Common myeloid progenitor, CD34-positive (primary cell): ENCODE measurements around the gene RNASE12.
"Not testable (repeated sequence)": the region's sequence is repeated elsewhere in the genome, so short reads cannot be mapped to it uniquely, and the experiment has no call there.

ENCODE experiments used
- CTCF ChIA-PET: fragments of 350-600 bp; sonication (Branson Sonifier 250); formaldehyde crosslinking; loops from one replicate; lab custom pipeline; 2021; ENCODE audit warnings: antibody characterized with exemption; lab: Charles Lee
- POLR2A ChIA-PET: fragments of 350-600 bp; sonication (Branson Sonifier 250); formaldehyde crosslinking; loops from one replicate; lab custom pipeline; 2021; ENCODE audit warnings: antibody characterized with exemption; lab: Charles Lee
- DNase-seq, 3 donors: peaks; one replicate each; pipeline versions ENCODE4 v3.0.0 to v3.0.0-alpha.2; 2013
- H3K27ac ChIP-seq, 2 experiments: 1 replicate in 1 of 2; 2 replicates in 1 of 2; pipeline ENCODE4 v1.7.0; 2013; ENCODE audit warnings: inconsistent platforms in 2 of 2, low read length in 2 of 2, mild to moderate bottlenecking in 2 of 2, low read depth in 1 of 2, moderate library complexity in 1 of 2; ENCODE audit not compliant: severe bottlenecking in 2 of 2, insufficient read depth in 1 of 2, poor library complexity in 1 of 2
- H3K27me3 ChIP-seq, 5 experiments: replicated peaks in 2 of 5; 1 replicate in 3 of 5; 2 replicates in 2 of 5; pipeline versions ENCODE4 v1.6.1 to v1.7.0; 2013; ENCODE audit warnings: low read length in 4 of 5, mild to moderate bottlenecking in 2 of 5, moderate library complexity in 2 of 5, inconsistent platforms in 1 of 5; ENCODE audit not compliant: insufficient read depth in 5 of 5, control insufficient read depth in 4 of 5
- H3K36me3 ChIP-seq, 4 experiments: 1 replicate in 2 of 4; 2 replicates in 2 of 4; pipeline versions ENCODE4 v1.6.1 to v1.7.0; 2013; ENCODE audit warnings: low read length in 3 of 4, control low read depth in 1 of 4, mild to moderate bottlenecking in 1 of 4; ENCODE audit not compliant: control insufficient read depth in 4 of 4, insufficient read depth in 4 of 4
- H3K4me1 ChIP-seq, 4 experiments: 1 replicate in 3 of 4; 2 replicates in 1 of 4; pipeline versions ENCODE4 v1.6.1 to v1.7.1; 2013; ENCODE audit warnings: low read length in 3 of 4, mild to moderate bottlenecking in 3 of 4, control low read depth in 1 of 4, inconsistent platforms in 1 of 4, moderate library complexity in 1 of 4; ENCODE audit not compliant: control insufficient read depth in 4 of 4, insufficient read depth in 4 of 4; ENCODE audit errors: control extremely low read depth in 1 of 4
- H3K4me3 ChIP-seq, 7 experiments: 1 replicate in 4 of 7; 2 replicates in 3 of 7; pipeline versions ENCODE4 v1.5.1 to v1.7.0; 2013; ENCODE audit warnings: mild to moderate bottlenecking in 7 of 7, low read length in 6 of 7, moderate library complexity in 6 of 7, inconsistent platforms in 2 of 7, low read depth in 2 of 7, control low read depth in 1 of 7; ENCODE audit not compliant: insufficient read depth in 4 of 7, control insufficient read depth in 1 of 7; ENCODE audit errors: extremely low read depth in 1 of 7
- H3K9me3 ChIP-seq, 5 experiments: 1 replicate in 4 of 5; 2 replicates in 1 of 5; pipeline versions ENCODE4 v1.6.1 to v1.7.1; 2013; ENCODE audit warnings: low read length in 4 of 5, mild to moderate bottlenecking in 2 of 5, inconsistent platforms in 1 of 5, low read depth in 1 of 5, moderate library complexity in 1 of 5; ENCODE audit not compliant: control insufficient read depth in 4 of 5, insufficient read depth in 2 of 5; ENCODE audit errors: control extremely low read depth in 1 of 5
- WGBS: methylation state at CpG from one replicate; pipeline ENCODE4 v1.1.5; 2013; ENCODE audit not compliant: insufficient coverage; 5-methylcytosine and 5-hydroxymethylcytosine counted together

RNASE12 gene

DNA sequence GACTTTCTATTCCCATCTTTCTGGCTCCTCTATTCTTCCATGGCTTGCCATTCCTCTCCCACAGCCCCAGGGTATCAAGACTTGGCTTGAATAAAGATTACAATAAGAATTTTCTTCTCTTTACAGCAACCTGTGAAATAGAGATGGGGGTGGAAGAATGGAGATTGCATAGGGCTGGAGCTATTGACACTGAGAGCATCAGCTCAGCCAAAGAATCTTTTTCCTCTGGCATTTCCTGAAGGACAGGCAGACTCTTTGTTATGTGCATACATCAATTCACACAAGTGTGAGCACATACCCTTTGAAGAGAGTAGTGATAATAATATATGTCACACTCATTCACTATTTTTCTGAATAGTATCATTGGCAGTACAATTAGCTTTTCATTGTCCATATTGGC, 8.0 kb downstream of the RNASE12 start:
- H3K27me3 ChIP-seq = no peaks in the 10 kb centered on the region
- POLR2A ChIA-PET = no interaction called here
- no peaks in the 10 kb centered on the region for H3K36me3 ChIP-seq
- H3K9me3 ChIP-seq = peaks cover 0 to 2% (median 0%) of the 10 kb centered on the region in 5 experiments
- H3K4me3 ChIP-seq = no peak overlapping the region
- no peak for DNase-seq
- CTCF ChIA-PET = interaction anchor here (1.4 kb wide), 1 partner anchor 24 kb away, joined by 4 read pairs; no protein-coding TSS in a partner anchor
- peaks cover 2 to 24% (median 19%) of the 10 kb centered on the region in 4 experiments for H3K4me1 ChIP-seq
- no peak overlapping the region for H3K27ac ChIP-seq

DNA sequence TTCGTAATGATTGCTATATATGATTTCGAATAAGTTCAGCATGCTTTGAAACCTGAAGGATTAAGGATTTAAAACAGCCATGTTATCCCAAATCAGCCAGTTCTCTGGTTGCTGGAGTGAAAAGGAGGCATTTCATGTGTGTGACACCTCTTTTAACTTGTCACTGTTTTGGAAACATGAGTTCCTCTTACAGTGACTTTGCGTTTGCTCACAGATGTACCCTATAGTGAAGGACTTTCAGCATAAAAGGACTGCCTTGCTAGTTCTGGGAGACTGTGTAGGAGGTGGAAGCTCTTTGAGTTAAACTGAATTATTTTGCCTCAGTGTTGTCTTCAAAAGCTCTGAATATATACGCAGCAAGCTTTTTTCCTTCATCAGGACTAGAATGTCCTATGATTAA, 10.9 kb downstream of the RNASE12 start:
- H3K4me1 ChIP-seq = peaks cover 2 to 24% (median 19%) of the 10 kb centered on the region in 4 experiments
- ChIA-PET POLR2A (no interaction called here), CTCF (interaction anchor here (0.6 to 1.3 kb wide), 5 partner anchors 10 to 253 kb away, joined by 3 to 4 read pairs (median 3); partner anchors contain the start of gene RNASE12)
- peak; percentile 19 to 71 (median 60) for DNase-seq
- peak overlapping the region in 1 of 2 experiments; percentile 41 for H3K27ac ChIP-seq
- H3K27me3 ChIP-seq = no peaks in the 10 kb centered on the region
- H3K36me3 ChIP-seq = no peaks in the 10 kb centered on the region
- no peaks in the 10 kb centered on the region for H3K9me3 ChIP-seq
- no peak overlapping the region for H3K4me3 ChIP-seq
- WGBS = 15% methylated on average over 2 of the region's 4 CpGs

DNA sequence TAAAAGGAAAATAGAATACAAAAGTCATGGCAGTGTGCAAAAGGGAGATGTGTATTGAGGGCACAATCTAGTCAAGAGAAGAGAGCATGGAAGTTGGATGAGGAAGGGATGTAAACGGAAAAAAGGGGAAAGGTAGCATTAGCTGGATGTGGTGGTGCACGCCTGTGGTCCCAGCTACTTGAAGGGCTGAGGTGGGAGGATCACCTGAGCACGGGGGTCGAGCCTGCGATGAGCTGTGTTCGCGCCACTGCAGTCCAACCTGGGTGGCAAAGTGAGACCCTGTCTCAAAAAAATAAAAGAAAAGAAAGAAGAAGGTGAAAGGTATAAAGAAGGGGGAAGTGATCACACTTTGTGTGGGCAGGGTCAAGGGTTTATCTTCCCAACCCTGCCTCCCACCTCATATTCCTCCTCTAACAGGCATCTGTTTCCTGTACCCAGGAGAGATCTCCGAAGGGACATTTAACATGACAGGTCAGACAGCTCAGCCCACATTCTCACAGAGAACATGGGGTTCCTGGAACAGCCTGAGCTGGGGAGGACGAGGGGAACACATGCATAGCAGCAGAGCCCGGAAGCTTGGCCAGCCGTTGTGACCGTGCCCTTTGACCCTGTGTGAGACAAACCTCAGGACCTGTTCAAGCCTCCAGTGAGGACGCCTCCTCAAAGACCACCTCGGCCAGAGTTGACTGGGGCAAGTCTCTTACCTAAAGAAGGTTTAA, 12.2 kb downstream of the RNASE12 start:
- Histone ChIP-seq H3K4me3 (no peak overlapping the region), H3K4me1 (peaks cover 2 to 24% (median 19%) of the 10 kb centered on the region in 4 experiments), H3K27ac (no peak overlapping the region), H3K27me3 (no peaks in the 10 kb centered on the region), H3K9me3 (no peaks in the 10 kb centered on the region), H3K36me3 (no peaks in the 10 kb centered on the region)
- CTCF ChIA-PET = interaction anchor here (0.7 to 1.6 kb wide), 4 partner anchors 8 to 42 kb away, joined by 3 to 5 read pairs (median 4); partner anchors contain the start of gene RNASE11
- POLR2A ChIA-PET = interaction anchor here (0.7 kb wide), 1 partner anchor 202 kb away, joined by 4 read pairs; no protein-coding TSS in a partner anchor
- peak in 1 of 3 donors; percentile 29 for DNase-seq
- 55% methylated on average over 9 of the region's 14 CpGs for WGBS

DNA sequence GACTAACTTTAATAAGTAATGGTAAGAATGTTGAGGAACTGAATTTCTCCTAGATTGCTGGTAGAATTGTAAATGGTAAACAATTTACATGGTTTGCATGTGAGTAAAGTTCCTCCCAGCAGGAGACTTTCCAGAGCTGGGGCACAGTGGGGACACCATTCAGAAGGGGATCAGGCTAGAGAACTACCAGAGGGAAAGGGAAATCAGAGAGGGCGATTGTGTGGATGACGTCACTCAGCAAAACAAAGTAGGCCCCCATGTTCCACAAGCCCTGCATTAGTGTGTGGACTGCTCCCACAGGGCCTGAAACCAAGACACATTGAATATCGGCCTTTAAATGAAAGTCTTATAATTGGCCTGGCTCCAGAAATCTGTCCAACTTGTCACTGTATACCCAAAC, 12.9 kb downstream of the RNASE12 start:
- WGBS = 94% methylated on average over 2 of the region's 3 CpGs
- Histone ChIP-seq H3K27me3 (no peaks in the 10 kb centered on the region), H3K4me1 (peaks cover 2 to 24% (median 19%) of the 10 kb centered on the region in 4 experiments), H3K36me3 (no peaks in the 10 kb centered on the region), H3K9me3 (no peaks in the 10 kb centered on the region), H3K4me3 (no peak overlapping the region), H3K27ac (no peak overlapping the region)
- no peak for DNase-seq
- POLR2A ChIA-PET = no interaction called here
- CTCF ChIA-PET = interaction anchor here (1.3 to 1.6 kb wide), 2 partner anchors 9 to 31 kb away, joined by 4 to 5 read pairs; no protein-coding TSS in a partner anchor

DNA sequence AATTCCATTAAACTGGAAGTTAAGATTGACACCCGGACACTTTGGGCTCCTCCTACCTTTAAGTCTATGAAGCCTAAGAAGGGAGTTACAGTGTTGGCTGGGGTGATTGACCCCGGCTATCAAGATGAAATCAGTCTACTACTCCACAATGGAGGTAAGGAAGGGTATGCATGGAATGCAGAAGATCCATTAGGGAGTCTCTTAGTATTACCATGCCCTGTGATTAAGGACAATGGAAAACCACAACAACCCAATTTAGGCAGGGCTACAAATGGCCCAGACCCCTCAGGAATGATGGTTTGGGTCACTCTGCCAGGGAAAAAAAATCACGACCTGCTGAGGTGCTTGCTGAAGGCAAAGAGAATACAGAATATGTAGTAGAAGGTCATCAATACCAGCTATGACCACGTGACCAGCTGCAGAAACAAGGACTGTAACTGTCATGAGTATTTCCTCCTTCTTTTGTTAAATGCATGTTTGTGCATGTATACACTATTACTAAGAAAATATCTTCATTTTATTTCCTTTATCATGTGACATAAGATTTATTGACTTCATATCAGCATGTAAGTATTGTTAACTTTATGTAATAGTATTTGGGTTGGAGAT, 18.7 kb downstream of the RNASE12 start:
- 100% methylated on average over 1 of the region's 4 CpGs for WGBS
- CTCF ChIA-PET = not testable (repeated sequence)

DNA sequence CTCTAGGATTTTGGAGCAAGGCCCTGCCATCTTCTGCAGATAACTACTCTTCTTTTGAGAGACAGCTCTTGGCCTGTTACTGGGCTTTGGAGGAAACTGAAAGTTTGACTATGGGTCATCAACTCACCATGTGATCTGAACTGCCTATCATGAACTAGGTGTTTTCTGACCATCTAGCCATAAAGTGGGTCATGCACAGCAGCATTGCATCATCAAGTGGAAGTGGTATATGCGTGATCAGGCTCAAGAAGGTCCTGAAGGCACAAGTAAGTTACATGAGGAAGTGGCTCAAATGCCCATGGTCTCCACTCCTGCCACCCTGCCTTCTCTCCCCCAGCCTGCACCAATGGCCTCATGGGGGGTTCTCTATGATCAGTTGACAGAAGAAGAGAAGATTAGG, 20.5 kb downstream of the RNASE12 start:
- H3K27ac ChIP-seq, CTCF ChIA-PET, H3K4me3 ChIP-seq, H3K36me3 ChIP-seq, DNase-seq, POLR2A ChIA-PET, H3K4me1 ChIP-seq, H3K27me3 ChIP-seq: not testable (repeated sequence)
- peaks cover 0 to 19% (median 10%) of the 10 kb centered on the region in 5 experiments for H3K9me3 ChIP-seq
- WGBS = 100% methylated on average over 1 of the region's 1 CpG

More for the DNA sequence above, 18.7 kb downstream of the RNASE12 start:
- H3K36me3 ChIP-seq, H3K27ac ChIP-seq, H3K4me1 ChIP-seq, POLR2A ChIA-PET, DNase-seq, H3K4me3 ChIP-seq, H3K27me3 ChIP-seq: not testable (repeated sequence)
- H3K9me3 ChIP-seq = peaks cover 0 to 19% (median 10%) of the 10 kb centered on the region in 5 experiments

DNA sequence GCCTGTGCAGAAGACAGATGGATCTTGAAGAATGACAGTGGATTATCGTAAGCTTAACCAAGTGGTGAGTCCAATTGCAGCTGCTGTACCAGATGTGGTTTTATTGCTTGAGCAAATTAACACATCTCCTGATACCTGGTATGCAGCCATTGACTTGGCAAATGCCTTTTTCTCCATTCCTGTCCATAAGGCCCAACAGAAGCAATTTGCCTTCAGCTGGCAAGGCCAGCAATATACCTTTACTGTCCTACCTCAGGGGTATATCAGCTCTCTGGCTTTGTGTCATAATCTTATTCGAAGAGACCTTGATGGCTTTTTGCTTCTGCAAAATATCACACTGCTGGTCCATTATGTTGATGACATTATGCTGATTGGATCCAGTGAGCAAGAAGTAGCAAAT, 21.3 kb downstream of the RNASE12 start:
- H3K9me3 ChIP-seq = peaks cover 0 to 19% (median 10%) of the 10 kb centered on the region in 5 experiments
- WGBS = 100% methylated on average over 2 of the region's 2 CpGs
- POLR2A ChIA-PET, H3K27ac ChIP-seq, H3K4me1 ChIP-seq, H3K4me3 ChIP-seq, H3K36me3 ChIP-seq, CTCF ChIA-PET, H3K27me3 ChIP-seq, DNase-seq: not testable (repeated sequence)
